Measurements from ENCODE around the gene GMPS.

DNA sequence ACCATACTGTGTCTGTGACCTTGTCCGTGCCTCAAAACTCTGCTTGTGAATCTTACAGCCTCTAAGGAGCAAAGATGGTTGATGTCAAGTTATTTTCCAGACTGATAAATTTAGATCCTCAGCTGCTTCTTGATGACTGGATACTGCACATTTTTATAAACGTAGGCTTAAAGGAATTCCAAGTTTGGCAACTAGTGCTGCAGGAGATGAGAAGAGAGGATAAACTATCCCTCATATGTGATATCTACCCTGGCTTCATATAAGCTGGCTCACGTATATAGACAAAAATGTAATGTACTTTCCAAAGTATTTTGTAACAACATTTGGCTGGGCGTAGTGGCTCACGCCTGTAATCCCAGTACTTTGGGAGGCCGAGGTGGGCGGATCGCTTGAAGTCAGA, 89.6 kb downstream of the GMPS start:
- TF ChIP-seq EZH2phosphoT487 (IDR thresholded peaks at IDR 0.05; ENCODE audit: borderline replicate concordance) (no peak), CTCF (conservative IDR thresholded peaks at IDR 0.05; ENCODE audit: low read length) (no peak)

All from Loucy (cell line).